ENCODE measurements around the gene ASTL.
"Not testable (repeated sequence)": the region's sequence is repeated elsewhere in the genome, so short reads cannot be mapped to it uniquely, and the experiment has no call there.

The ASTL gene

DNA sequence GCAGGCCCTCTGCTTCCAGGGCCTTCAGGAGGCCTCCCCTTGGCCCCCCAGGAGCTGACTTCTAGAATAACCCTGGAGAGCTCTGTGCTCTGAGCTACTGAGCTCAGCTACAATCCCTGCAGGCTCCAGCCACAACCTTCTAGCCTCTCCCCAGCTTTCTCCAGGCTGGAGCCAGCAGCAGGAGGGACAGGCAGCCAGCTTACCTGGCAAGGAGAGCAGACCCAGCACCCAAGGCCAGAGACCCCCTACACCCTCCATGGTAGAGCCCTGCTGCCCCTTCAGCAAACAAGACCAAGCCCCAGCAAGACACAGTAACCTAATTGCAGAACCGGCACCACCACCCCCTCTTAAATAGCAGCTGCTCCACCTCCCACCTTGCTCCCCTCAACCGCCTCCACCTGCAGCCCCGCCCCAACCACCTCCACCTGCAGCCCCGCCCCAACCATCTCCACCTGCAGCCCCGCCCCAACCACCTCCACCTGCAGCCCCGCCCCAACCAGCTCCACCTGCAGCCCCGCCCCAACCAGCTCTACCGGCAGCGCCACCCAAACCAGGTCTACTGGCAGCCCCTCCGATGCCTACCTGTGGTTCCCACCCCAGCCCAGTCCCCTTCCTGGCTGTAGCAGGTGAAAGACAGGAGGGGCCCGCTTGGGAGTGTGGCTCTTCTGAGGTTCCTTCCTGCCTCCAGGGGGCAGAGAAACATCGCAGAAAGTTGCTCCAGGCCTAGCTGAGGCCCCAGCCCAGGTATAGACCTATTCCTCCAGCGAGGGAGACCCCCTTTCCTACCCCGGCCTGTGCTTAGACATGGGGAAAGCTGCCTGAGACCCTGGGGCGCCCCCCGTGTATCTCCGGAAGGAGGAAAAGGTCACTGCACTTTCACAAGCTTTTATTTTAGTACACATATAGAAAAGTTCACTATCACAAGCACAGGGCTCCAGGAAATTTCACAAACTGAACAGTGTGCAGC lies at the start of gene ASTL:
Gene ASTL (minus strand): TSS at position 324 of the 967 bp plus-strand sequence. CDS start 66 bp downstream, at position 258.
- DNase-seq = peak; percentile 77

GRCh38 chr2:96186562-96186961 lies 48.3 kb upstream of the ASTL start:
- DNase-seq = no peak

DNA sequence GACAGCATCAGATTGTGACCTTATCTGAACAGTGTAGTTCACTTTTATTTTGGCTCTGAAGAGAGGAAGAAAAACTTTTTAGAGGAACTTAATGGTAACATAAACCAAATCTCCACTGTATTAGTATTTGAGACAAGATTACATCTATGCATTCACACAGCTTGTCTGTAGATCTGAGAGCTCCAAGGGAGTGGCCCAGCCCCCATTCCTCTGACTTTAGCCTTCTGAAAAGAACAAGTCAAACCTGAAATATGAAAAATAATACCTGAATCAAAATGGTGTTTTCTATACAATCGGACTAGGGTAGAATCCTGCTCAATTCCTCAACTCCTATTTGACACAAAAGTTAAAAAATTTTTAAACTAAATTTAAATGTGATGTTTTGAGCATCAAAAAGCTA lies 47.2 kb upstream of the ASTL start:
- DNase-seq = no peak

DNA sequence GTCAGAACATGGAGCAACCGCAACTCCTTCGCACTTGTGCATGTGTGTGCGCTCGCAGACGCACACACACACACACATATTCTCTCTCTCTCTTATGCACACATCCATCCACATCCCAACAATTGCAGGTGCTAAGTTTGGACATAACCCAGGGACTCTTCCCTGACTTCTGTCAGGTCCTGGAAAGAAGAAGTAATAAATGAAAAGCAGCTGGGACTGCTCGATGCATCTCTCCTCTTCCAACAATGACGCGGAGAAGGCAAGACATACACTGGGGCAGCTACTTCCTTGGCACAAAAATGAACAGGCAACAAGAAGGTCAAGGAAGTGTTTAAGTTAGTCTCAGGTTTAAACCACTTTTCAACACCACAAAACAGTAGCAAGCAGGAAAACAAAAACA lies 46.7 kb upstream of the ASTL start:
- no peak for DNase-seq

- no peak for DNase-seq
These were observed 45.9 kb upstream of the ASTL start for GRCh38 chr2:96184188-96184587.

- no peak for DNase-seq
These were observed 43.2 kb upstream of the ASTL start for GRCh38 chr2:96181529-96181928.

GRCh38 chr2:96180521-96180920 lies 42.2 kb upstream of the ASTL start:
- no peak for DNase-seq

- no peak for DNase-seq
These were observed 41.7 kb upstream of the ASTL start for GRCh38 chr2:96180002-96180401.

- no peak for DNase-seq
These were observed 38.4 kb upstream of the ASTL start for GRCh38 chr2:96176661-96177060.

GRCh38 chr2:96175951-96176350 lies 37.6 kb upstream of the ASTL start:
- DNase-seq = no peak

GRCh38 chr2:96174251-96175144 lies 36.2 kb upstream of the ASTL start:
- DNase-seq = peak; percentile 87

DNA sequence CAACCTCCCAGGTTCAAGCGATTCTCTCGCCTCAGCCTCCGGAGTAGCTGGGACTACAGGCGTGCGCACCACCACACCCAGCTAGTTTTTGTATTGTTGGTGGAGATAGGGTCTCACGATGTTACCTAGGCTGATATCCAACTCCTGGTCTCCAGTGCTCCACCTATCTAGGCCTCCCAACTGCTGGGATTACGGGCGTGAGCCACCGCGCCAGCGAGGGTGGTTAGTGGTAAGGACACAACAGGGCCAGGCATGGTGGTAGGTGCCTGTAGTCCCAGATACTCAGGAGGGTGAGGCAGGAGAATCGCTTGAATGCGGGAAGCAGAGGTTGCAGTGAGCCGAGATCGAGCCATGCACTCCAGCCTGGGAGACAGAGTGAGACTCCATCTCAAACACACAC lies 33.5 kb upstream of the ASTL start:
- DNase-seq = no peak

DNA sequence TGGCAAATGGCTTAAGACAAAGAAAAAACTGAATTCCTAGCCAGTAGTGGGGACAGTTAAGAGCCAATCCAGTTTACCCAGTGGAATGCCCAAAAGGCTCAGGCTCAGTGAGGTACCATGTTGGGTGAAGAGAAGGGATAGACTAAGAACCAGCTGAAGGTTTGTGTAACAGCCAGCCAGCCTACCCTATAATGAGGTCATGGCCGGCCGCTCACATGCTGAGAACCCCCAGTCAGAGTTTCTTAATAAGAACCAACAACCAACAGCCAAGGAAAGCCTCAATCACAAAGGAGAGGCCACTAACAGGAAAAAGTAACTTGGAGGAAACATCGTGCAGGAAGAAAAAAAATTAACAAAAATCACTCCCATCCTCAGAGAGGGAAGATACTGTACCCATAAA lies 32.3 kb upstream of the ASTL start:
- DNase-seq = no peak

GRCh38 chr2:96169868-96170507 lies 31.7 kb upstream of the ASTL start:
- DNase-seq = no peak

DNA sequence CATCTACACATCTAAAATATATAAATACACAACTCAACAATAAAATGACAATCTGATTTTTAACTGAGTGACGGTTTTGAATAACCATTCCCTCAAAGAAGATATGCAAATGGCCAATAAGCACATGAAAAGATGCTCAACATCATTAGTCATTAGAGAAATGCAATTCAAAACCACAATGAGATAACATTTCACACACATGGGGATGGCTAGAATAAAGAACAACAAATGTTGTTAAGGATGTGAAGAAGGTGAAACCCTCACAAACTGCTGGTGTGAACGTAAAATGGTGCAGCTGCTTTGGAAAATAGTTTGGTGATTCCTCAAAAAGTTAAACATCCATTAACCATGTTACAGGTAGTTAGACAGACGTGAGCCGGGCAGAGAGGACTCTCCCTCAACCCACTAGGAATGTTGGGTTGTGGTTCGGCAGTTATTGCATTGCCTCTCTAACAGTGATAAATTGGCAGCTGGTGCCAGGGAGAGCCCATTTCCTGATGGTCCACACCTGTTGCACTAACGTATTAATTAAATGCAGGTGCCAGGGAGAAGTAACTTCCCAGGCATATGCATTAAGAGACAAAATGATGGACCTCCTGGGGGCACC lies 29.2 kb upstream of the ASTL start:
- no peak for DNase-seq

GRCh38 chr2:96164459-96165184 lies 26.3 kb upstream of the ASTL start:
- peak; percentile 82 for DNase-seq

DNA sequence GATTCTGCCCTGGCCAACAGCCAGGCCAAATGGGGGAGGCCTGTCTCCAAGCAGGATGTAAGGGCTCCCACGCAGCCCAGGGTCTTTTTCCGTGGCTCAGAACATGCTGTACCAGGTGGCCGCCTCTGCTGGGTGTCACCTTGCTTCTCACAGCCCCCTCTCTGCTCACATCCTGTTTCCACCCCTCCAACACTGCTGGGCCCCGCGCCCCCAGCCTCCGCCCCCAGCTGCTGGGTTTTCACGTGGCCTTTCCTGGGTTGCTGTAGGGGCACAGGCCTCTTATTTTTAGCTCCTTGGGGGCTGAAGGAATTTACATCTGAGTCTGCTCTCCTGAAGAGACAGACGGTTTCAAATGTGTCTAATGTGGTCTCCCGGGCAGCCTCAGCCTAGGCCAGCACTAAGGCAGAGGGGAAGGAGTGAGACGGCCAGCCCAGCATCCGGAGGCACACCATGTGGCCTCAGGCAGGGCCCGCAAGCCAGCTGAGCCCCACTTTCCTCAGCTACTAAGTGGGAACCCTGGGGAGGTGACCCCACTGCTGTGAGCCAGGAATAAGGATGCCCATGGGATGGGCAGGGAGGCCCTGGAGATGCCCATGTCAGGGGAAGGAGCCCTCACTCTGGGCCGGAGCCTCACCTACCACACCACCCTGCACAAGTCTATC lies 25.6 kb upstream of the ASTL start:
- peak; percentile 76 for DNase-seq

- DNase-seq = no peak
These were observed 25.1 kb upstream of the ASTL start for GRCh38 chr2:96163415-96163767.

GRCh38 chr2:96161898-96162297 lies 23.6 kb upstream of the ASTL start:
- peak; percentile 53 for DNase-seq

GRCh38 chr2:96160366-96160765 lies 22.1 kb upstream of the ASTL start:
- DNase-seq = not testable (repeated sequence)

DNA sequence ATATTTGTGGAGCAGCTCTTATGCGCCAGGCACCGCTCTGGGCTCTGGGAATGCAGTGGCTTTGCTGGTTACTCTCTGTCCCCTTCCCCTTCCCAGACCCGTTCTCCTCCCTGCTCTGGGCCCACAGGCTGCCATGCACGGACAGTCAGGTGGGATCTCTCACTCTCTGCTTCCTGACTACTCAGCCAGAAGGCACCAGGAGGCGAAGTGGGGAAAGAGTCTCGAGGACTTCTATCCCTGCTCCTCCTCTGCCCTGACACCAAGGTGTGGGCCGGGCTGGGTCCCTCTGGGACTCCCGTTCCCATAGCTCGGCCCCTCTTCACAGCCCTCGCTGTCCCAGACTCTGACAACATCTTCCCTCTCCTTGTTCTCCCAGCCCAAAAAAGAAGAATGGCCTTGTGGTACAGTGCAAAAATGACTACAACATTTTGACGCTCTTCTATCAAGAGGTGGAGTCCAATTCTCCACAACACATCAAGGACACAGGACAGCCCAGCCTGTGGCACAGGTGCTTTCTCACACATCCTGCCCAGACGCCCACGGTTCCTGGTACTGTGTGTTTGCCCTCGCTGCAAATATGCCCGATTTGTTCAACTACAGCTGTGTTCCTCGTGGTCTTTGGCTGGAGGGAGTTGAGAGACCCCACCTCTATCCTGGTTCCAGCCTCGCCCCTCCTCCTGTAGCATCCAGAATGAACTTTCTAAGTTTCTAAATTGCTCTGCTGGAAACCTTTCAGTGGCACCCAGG lies 21.0 kb upstream of the ASTL start:
- peak; percentile 46 for DNase-seq
